PC-3 (cell line): ENCODE results near the gene DCANP1. TPM values are rescaled to one million over a fixed set of nuclear protein-coding genes. Genes with fewer than 3 reads are reported as not detected.

Experiments used
- ATAC-seq: fragments of 200-7000 bp; cut with Tn5 transposase; 2 replicates; pipeline ENCODE4 v1.9.1; 2020; ENCODE audit warnings: mild to moderate bottlenecking, moderate library complexity
- BruUV-seq: library from RNA; stranded (reverse); fragments of 400-500 nt; replicated peaks from 2 replicates; lab custom pipeline; 2021; lab: Mats Ljungman, UMichigan
- CTCF ChIA-PET: fragments of 300-600 bp; sonication (Branson Sonifier 250); formaldehyde crosslinking; loops from one replicate; lab custom pipeline; 2022; ENCODE audit warnings: antibody characterized with exemption; lab: Charles Lee
- POLR2A ChIA-PET: fragments of 300-600 bp; sonication (Branson Sonifier 250); formaldehyde crosslinking; loops from one replicate; lab custom pipeline; 2022; ENCODE audit warnings: antibody characterized with exemption; ENCODE audit not compliant: unreplicated experiment; lab: Charles Lee
- DNase-seq: peaks from one replicate; pipeline ENCODE4 v3.0.0-alpha.2; 2015
- H2AFZ ChIP-seq: fragments of 300-600 bp; sonication (generic); 2 replicates; pipeline ENCODE4 v1.6.0; 2016; ENCODE audit warnings: antibody characterized with exemption, low read length
- H3F3A ChIP-seq: fragments of 300-600 bp; sonication (generic); one replicate; pipeline ENCODE4 v1.6.0; 2017; ENCODE audit warnings: antibody characterized with exemption, low read length, control low read depth, mild to moderate bottlenecking; ENCODE audit not compliant: unreplicated experiment
- H3K27ac ChIP-seq: fragments of 300-600 bp; sonication (generic); 2 replicates; pipeline ENCODE4 v1.5.1; 2016; ENCODE audit warnings: mild to moderate bottlenecking, low read length
- H3K27me3 ChIP-seq: fragments of 300-600 bp; sonication (generic); 2 replicates; pipeline ENCODE4 v1.6.1; 2016; ENCODE audit warnings: low read length, mixed read lengths
- H3K36me3 ChIP-seq: fragments of 300-600 bp; sonication (generic); 2 replicates; pipeline ENCODE4 v1.6.1; 2016; ENCODE audit warnings: low read depth, mixed run types, low read length, mixed read lengths
- H3K4me1 ChIP-seq: fragments of 300-600 bp; sonication (generic); 2 replicates; pipeline ENCODE4 v1.5.1; 2016; ENCODE audit warnings: low read length; ENCODE audit not compliant: insufficient read depth
- H3K4me2 ChIP-seq: fragments of 300-600 bp; sonication (generic); 2 replicates; pipeline ENCODE4 v1.6.0; 2016; ENCODE audit warnings: low read length
- H3K4me3 ChIP-seq: fragments of 300-600 bp; sonication (generic); 2 replicates; pipeline ENCODE4 v1.5.1; 2016; ENCODE audit warnings: mild to moderate bottlenecking, low read length, mixed read lengths
- H3K79me2 ChIP-seq: fragments of 300-600 bp; sonication (generic); 2 replicates; pipeline ENCODE4 v1.6.1; 2017; ENCODE audit warnings: low read length, mixed read lengths
- H3K9ac ChIP-seq: fragments of 300-600 bp; sonication (generic); 2 replicates; pipeline ENCODE4 v1.6.0; 2016; ENCODE audit warnings: mild to moderate bottlenecking, low read length
- H3K9me2 ChIP-seq: fragments of 300-600 bp; sonication (generic); replicated peaks from 2 replicates; pipeline ENCODE4 v1.6.1; 2016; ENCODE audit warnings: mixed run types, low read length, mixed read lengths
- H3K9me3 ChIP-seq: fragments of 300-600 bp; sonication (generic); 2 replicates; pipeline ENCODE4 v1.6.1; 2016; ENCODE audit warnings: low read length, mixed read lengths
- H4K20me1 ChIP-seq: fragments of 300-600 bp; sonication (generic); 2 replicates; pipeline ENCODE4 v1.6.1; 2016; ENCODE audit warnings: low read length, mixed read lengths
- EZH2 ChIP-seq: fragments of 300-600 bp; sonication (generic); IDR thresholded peaks from one replicate; pipeline ENCODE4 v1.6.1; 2017; ENCODE audit warnings: antibody characterized with exemption, mild to moderate bottlenecking, low read length; ENCODE audit not compliant: unreplicated experiment
- EZH2phosphoT487 ChIP-seq: fragments of 300-600 bp; sonication (generic); IDR thresholded peaks from 2 replicates; pipeline ENCODE4 v1.6.1; 2018; ENCODE audit warnings: mild to moderate bottlenecking, antibody characterized with exemption, low read length, borderline replicate concordance
- intact Hi-C: fragments of 100-400 bp; cut with micrococcal nuclease; formaldehyde crosslinking; loops from 2 replicates; pipeline ENCODE4 v1.9.0; 2023
- total RNA-seq: library from RNA; depleted of rRNA; stranded (reverse); fragments of >200 nt; gene quantifications from 2 replicates; pipeline ENCODE4 v1.2.3, GENCODE V29; 2014
- TF ChIP-seq, protein P1 (sequence below): fragments of 300-600 bp; sonication (generic); conservative IDR thresholded peaks from 2 replicates; pipeline ENCODE4 v1.5.1; 2017; ENCODE audit warnings: antibody characterized with exemption, low read depth, mild to moderate bottlenecking, low read length

Gene DCANP1
- total RNA-seq, 1 experiment from 2014 or later: not detected

DNA sequence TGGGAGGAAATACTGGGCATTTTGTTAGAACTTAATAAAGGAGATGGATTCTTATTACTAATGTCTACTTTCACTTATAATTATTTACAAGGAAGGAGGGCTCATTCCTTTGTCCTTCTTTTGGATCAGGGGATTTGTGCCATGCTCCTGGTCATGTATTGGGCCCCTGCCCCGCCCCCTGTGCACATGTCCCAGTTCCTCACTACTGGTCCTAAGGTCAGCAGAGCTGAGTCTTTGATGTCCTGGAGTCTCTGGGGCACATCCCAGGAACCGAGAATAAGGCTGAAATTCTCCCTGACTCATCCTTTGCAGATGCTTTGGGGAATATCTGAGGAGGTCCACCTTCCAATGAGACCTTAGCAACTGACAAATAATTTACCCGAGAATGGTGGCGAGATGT, 24.6 kb upstream of the DCANP1 start:
- Histone ChIP-seq H3K27ac (no peak overlapping the region), H3F3A (no peaks in the 10 kb centered on the region), H3K4me2 (no peak overlapping the region), H3K9me2 (no peaks in the 10 kb centered on the region), H3K36me3 (no peaks in the 10 kb centered on the region), H3K9ac (no peak overlapping the region), H3K79me2 (no peaks in the 10 kb centered on the region), H3K4me1 (no peaks in the 10 kb centered on the region), H3K4me3 (no peak overlapping the region), H3K9me3 (no peaks in the 10 kb centered on the region), H2AFZ (no peak overlapping the region), H4K20me1 (no peaks in the 10 kb centered on the region), H3K27me3 (no peaks in the 10 kb centered on the region)
- ChIA-PET CTCF (no interaction called here), POLR2A (no interaction called here)
- DNase-seq (no peak), ATAC-seq (no peak)
- intact Hi-C loops: no loop called here
- TF ChIP-seq EZH2phosphoT487 (no peak), EZH2 (no peak)
- TF ChIP-seq, protein P1, sequence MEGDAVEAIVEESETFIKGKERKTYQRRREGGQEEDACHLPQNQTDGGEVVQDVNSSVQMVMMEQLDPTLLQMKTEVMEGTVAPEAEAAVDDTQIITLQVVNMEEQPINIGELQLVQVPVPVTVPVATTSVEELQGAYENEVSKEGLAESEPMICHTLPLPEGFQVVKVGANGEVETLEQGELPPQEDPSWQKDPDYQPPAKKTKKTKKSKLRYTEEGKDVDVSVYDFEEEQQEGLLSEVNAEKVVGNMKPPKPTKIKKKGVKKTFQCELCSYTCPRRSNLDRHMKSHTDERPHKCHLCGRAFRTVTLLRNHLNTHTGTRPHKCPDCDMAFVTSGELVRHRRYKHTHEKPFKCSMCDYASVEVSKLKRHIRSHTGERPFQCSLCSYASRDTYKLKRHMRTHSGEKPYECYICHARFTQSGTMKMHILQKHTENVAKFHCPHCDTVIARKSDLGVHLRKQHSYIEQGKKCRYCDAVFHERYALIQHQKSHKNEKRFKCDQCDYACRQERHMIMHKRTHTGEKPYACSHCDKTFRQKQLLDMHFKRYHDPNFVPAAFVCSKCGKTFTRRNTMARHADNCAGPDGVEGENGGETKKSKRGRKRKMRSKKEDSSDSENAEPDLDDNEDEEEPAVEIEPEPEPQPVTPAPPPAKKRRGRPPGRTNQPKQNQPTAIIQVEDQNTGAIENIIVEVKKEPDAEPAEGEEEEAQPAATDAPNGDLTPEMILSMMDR: no peak
- no TSS peak for BruUV-seq

DNA sequence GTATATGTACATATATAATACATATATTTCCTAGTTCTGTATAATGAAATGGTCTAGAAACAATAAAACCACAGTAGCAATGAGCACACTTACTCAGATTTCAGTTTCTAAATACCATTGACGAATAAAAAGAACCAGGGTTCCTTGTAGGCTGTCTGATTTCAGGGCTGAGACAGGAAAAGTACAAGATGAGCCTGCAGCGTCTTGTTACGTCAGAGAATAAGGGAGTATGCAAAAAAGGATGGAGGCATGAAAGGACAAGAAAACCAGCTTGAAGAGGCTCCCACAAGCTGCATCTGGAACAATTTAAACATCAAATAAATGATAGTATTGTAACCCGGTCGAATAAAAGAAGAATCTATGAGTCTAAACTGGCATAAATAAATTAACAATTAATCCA, 22.8 kb upstream of the DCANP1 start:
- Histone ChIP-seq H3K9me2 (no peaks in the 10 kb centered on the region), H3K79me2 (no peaks in the 10 kb centered on the region), H3K27me3 (peaks cover 4% of the 10 kb centered on the region), H3K9ac (no peak overlapping the region), H3K4me3 (no peak overlapping the region), H3K27ac (no peak overlapping the region), H2AFZ (no peak overlapping the region), H3K4me1 (no peaks in the 10 kb centered on the region), H3K9me3 (no peaks in the 10 kb centered on the region), H4K20me1 (no peaks in the 10 kb centered on the region), H3F3A (no peaks in the 10 kb centered on the region), H3K36me3 (no peaks in the 10 kb centered on the region), H3K4me2 (no peak overlapping the region)
- CTCF ChIA-PET: no interaction called here
- TF ChIP-seq EZH2phosphoT487 (no peak), EZH2 (no peak)
- TF ChIP-seq, protein P1: no peak
- POLR2A ChIA-PET: no interaction called here
- DNase-seq: no peak
- BruUV-seq: no TSS peak
- ATAC-seq: no peak
- intact Hi-C loops: no loop called here

DNA sequence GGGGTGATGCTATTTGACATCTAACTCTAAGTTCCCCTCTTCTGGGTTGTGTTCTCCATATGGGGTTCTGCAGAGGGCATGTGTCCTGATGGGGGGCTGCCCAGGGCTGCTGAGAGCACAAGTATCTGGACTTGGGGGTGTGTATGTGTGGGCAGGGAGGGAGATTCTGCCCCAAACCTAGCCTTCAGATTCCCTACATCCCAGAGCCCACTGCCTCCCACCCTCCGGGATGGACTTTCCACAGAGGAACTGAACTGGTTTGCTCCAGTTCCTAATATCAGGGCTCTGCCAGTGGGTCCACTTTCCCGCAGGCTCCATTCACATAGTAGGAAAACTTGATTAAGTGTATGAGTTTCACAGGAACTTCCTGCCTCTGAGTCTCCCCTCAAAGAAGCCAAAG, 21.4 kb upstream of the DCANP1 start:
- no peak for TF ChIP-seq EZH2
- TF ChIP-seq, protein P1: no peak
- H3K27me3 ChIP-seq: peaks cover 17% of the 10 kb centered on the region
- no peaks in the 10 kb centered on the region for H3K4me1 ChIP-seq
- intact Hi-C loops: no loop called here
- no peak overlapping the region for H2AFZ ChIP-seq
- no TSS peak for BruUV-seq
- H3K4me2 ChIP-seq: no peak overlapping the region
- no peaks in the 10 kb centered on the region for H3K36me3 ChIP-seq
- H3K9me3 ChIP-seq: no peaks in the 10 kb centered on the region
- H4K20me1 ChIP-seq: no peaks in the 10 kb centered on the region
- no peaks in the 10 kb centered on the region for H3K9me2 ChIP-seq
- ATAC-seq (no peak), DNase-seq (no peak)
- no peak overlapping the region for H3K4me3 ChIP-seq
- H3K27ac ChIP-seq: no peak overlapping the region
- H3K79me2 ChIP-seq: no peaks in the 10 kb centered on the region
- ChIA-PET CTCF (interaction anchor here (2.0 kb wide), 1 partner anchor 83 kb away, joined by 5 read pairs; no protein-coding TSS in a partner anchor), POLR2A (no interaction called here)
- H3F3A ChIP-seq: no peaks in the 10 kb centered on the region
- H3K9ac ChIP-seq: no peak overlapping the region
